CD4-positive, alpha-beta T cell treated with Interleukin-6 at 100 ng/mL for 8 hours (primary cell): ENCODE measurements around the gene MRTFA.
"Not testable (repeated sequence)": the region's sequence is repeated elsewhere in the genome, so short reads cannot be mapped to it uniquely, and the experiment has no call there.

Experiments
- DNase-seq: peaks from one replicate; pipeline ENCODE4 v3.0.0-alpha.2; 2020; ENCODE audit warnings: mixed read lengths, low spot score

The MRTFA gene

DNA sequence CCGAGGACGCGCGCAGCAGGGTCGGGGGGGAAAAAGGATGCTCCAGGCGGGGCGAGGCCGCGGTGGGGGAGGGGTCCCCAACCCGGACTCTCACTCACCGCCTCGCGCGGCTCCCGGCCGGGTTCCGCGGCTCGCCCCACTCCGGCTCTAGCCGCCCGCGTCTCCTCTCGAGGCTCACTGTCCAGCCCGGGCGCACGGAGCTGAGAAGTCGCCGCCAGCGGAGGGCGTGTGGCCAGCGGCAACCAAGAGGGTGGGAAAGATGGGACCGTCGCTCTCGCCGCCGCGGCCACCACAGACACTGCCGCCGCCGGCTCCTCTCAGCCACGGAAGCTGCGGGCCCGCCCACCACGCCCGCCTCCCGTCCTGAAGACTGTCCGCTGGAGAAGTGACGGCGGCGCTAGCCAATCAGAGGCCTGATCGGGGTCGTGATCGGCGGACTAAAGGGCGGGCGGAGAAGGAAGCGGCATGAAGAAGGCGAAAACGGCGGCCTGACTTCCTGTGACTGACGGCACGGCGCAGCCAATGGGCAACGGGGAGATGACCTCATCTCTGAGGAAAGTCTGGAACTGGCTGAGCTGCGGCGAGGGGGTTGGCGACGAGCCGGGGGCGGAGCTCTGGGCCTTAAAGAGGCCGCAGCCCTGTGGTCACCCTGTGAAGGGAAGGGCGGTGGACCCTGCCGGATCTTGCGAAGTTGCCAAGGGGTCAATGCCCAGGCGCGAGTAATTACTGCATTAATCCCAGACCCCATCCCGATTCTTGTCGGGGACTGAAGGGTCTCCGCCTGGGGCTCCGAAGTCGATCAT, at the start of gene MRTFA:
Gene MRTFA (minus strand): TSS at position 340 of the 803 bp plus-strand sequence.
- peak; percentile 100 for DNase-seq

- DNase-seq, result peak; percentile 32
Observed at GRCh38 chr22:40685406-40685805, 48.9 kb upstream of the MRTFA start.

- DNase-seq, result peak; percentile 18
Observed at GRCh38 chr22:40684728-40685127, 48.2 kb upstream of the MRTFA start.

DNA sequence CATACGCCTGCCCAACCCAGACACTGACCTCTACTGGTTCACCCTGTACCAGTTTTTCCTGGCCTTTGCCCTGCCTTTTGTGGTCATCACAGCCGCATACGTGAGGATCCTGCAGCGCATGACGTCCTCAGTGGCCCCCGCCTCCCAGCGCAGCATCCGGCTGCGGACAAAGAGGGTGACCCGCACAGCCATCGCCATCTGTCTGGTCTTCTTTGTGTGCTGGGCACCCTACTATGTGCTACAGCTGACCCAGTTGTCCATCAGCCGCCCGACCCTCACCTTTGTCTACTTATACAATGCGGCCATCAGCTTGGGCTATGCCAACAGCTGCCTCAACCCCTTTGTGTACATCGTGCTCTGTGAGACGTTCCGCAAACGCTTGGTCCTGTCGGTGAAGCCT, 44.9 kb upstream of the MRTFA start:
- no peak for DNase-seq

GRCh38 chr22:40680819-40681183, 44.3 kb upstream of the MRTFA start:
- no peak for DNase-seq

- no peak for DNase-seq
Observed at GRCh38 chr22:40679964-40680818, 43.7 kb upstream of the MRTFA start.

- no peak for DNase-seq
Observed at GRCh38 chr22:40679249-40679963, 42.9 kb upstream of the MRTFA start, which contains the start of gene MCHR1. Gene MCHR1 (plus strand): TSS chr22:40679484. CDS start chr22:40679653, 169 bp downstream.

GRCh38 chr22:40678493-40679248, 42.2 kb upstream of the MRTFA start:
- DNase-seq, result no peak

DNA sequence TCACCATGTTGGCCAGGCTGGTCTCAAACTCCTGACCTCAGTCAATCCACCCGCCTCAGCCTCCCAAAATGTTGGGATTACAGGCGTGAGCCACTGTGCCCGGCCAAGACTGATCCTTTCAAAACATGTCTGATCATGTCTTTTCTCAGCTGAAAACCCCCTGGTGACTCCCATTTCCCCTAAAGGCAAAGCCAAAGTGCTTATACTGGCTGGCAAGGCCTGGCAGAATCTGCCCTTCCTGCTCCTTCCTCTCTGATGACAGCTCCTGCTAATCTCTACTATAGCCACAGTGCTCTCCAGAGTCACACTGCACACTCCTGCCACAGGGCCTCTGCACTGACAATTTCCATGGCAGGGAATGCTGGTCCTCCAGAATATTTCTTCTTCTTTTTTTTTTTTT, 40.1 kb upstream of the MRTFA start:
- DNase-seq, result no peak

DNA sequence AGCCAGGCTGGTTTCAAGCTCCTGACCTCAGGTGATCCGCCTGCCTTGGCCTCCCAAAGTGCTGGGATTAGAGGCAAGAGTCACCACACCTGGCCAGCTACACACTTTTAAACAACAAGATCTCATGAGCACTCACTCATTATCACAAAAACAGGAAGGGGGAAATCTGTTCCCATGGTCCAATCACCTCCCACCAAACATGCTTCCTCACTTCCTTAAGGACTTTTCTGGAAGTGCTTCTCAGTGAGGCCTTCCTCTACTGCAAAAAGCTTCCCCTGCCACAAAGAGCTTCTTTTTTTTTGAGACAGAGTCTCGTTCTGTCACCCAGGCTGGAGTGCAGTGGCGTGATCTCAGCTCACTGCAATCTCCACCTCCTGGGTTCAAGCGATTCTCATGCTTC, 39.6 kb upstream of the MRTFA start:
- DNase-seq, result not testable (repeated sequence)

DNA sequence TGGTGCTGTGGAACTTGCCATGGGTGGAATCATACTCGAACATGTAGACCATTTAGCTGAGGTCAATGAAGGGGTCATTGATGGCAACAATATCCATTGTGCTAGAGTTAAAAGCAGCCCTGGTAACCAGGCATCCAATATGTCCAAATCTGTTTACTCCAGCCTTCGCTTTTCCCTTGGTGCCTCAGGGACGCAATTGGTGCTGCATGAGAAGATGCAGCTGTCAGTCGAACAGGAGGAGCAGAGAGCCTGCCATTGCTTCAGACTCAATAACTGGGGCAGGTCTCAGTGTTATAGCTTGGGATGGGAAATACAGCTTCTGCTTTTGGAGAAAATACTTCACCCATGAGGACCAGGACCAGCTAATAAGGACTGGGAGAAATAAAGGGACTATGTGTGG, 37.8 kb upstream of the MRTFA start:
- no peak for DNase-seq

GRCh38 chr22:40673017-40673416, 36.5 kb upstream of the MRTFA start:
- no peak for DNase-seq

- DNase-seq, result no peak
Observed at GRCh38 chr22:40671796-40672360, 35.4 kb upstream of the MRTFA start.

DNA sequence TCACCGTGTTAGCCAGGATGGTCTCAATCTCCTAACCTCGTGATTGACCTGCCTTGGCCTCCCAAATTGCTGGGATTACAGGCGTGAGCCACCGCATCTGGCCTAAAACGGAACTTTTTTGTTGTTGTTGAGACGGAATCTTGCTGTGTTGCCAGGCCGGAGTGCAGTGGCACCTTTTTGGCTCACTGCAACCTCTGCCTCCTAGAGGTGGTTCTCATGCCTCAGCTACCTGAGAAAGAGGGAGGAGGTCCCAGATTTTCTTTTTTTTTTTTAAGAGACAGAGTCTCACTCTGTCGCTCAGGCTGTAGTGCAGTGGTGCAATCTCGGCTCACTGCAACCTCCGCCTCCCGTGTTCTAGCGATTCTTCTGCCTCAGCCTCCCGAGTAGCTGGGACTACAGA, 34.9 kb upstream of the MRTFA start:
- no peak for DNase-seq

GRCh38 chr22:40670058-40670457, 33.5 kb upstream of the MRTFA start:
- DNase-seq, result no peak

GRCh38 chr22:40668611-40669411, 32.3 kb upstream of the MRTFA start:
- no peak for DNase-seq

- DNase-seq, result no peak
Observed at GRCh38 chr22:40666151-40666848, 29.8 kb upstream of the MRTFA start.

GRCh38 chr22:40665312-40665711, 28.8 kb upstream of the MRTFA start:
- DNase-seq, result no peak

- no peak for DNase-seq
Observed at GRCh38 chr22:40661671-40662070, 25.2 kb upstream of the MRTFA start.

DNA sequence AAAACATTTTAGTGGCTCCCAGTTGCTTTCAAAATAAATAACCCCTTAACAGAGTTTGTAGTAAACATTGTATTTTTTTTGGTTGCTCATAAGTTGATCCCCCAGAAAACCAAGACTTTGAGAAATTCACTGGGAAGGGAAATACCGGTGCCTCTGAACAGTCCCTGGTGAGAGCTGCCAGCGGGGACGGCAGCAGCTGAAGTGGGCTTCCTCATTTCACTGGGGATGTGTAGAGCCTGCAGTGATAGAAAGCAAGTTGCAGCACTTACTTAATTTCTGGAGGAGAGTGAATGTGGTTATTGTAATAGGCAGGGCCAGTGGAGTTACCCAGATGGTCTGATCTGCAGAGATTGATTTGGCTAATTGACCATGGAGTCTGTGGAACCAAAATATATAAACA, 24.2 kb upstream of the MRTFA start:
- DNase-seq, result no peak
